SHP77 (cell line): Measurements from ENCODE around the gene DAPK1.
"Not testable (repeated sequence)": the region's sequence is repeated elsewhere in the genome, so short reads cannot be mapped to it uniquely, and the experiment has no call there.

Experiments used
- DNase-seq, 2 experiments: peaks; one replicate each; lab custom pipeline; 2025; lab: John Stamatoyannopoulos, UW

Gene DAPK1

GRCh38 chr9:87741891-87742290 is 244.2 kb downstream of the DAPK1 start:
- DNase-seq, result no peak

DNA sequence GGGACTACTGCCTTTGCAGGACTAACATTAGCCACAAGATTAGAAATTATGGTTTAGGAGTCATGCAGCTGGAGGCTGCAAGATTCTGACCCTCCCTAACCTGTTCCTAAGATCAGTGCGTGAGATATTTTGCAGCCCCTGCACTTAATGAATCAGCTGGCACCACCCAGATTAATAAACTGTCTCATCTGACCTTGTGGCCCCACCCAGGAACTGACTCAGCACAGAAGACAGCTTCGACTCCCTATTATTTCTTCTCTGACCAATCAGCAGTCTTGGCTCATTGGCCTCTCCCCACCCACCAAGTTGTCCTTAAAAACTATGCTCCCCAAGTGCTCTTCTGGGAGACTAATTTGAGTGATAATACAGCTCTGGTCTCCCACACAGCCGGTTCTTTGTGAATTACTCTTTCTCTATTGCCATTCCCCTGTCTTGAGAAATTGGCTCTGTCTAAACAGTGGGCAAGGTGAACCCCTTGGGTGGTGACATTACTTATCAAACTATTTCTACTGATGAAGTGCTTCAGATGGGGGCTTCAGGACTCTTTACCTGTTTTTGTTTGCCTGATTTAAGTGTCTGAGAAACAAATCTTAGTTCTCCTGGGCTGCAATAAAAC is 245.3 kb downstream of the DAPK1 start:
- DNase-seq, result no peak

- not testable (repeated sequence) for DNase-seq
Measured at GRCh38 chr9:87744247-87744646, 246.6 kb downstream of the DAPK1 start.

- no peak for DNase-seq
Measured at GRCh38 chr9:87746186-87746585, 248.5 kb downstream of the DAPK1 start.

- DNase-seq, result no peak
Measured at GRCh38 chr9:87748881-87749280, 251.2 kb downstream of the DAPK1 start.

DNA sequence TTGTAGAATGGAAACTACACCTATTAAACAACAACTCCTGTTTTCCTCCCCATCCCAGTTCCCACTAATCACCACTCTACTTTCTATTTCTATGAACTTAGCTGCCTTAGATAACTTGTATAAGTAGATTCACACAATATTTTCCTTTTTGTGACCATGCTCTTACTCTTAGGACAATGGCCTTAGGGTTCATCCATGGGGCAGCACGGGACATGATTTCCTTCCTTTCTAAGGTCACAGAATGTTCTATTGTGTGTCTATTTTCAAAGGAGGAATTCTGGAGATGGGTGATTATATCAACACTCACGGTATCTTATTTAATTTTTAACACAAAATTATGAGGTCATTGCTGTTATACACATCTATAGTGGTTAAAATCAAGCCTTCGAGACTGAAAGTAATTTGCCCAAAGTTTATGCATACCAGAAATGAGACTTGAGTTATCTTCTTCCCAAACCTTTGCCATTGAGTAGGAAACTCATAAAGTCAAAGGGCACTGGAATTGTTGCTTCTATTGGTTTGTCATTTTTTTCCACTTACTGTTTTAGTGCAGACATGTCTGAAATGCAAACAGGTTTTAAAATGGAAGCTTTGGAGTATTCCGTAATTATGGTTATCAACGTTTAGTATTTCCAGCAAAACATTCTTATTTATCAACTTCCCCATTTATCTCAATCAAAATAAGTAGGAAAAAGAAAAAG is 251.8 kb downstream of the DAPK1 start:
- no peak for DNase-seq

- DNase-seq, result no peak
Measured at GRCh38 chr9:87750726-87751125, 253.1 kb downstream of the DAPK1 start.

GRCh38 chr9:87751423-87751822 is 253.8 kb downstream of the DAPK1 start:
- DNase-seq, result no peak

DNA sequence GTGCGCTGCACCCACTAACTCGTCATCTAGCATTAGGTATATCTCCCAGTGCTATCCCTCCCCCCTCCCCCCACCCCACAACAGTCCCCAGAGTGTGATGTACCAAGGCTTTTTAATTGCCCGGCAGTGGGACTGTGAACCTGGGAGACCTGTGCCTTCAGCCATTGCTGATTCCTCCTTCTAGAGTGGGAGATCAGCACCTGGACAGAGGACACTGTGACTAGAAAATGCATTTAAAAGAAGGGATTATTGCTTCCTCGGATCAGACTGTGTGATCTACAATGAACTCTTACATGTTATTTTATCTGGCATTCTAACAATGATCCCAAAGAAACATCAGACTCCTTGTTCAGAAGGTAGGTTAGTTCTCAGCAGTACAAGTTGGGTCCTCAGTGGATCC is 254.2 kb downstream of the DAPK1 start:
- DNase-seq, result no peak

DNA sequence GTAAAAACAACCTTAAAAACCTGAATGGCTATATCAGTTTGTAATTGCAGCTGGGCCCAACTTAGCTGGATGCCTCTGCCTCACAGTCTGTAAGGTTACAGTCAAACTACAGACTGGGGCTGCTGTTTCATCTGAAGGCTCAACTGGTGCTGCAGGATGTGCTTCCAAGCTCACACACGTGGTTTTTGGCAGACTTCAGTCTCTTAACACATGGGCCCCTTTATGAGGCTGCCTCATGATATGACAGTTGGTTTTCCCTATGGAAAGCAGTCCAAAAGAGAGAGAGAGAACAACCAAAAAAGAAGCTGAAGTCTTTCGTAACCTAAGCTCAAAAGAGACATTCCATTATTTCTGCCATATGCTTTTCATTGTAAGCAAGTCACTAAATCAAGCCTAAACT is 255.6 kb downstream of the DAPK1 start:
- DNase-seq, result no peak
